ENCODE results near the gene PRKAA1.
"Not testable (repeated sequence)": the region's sequence is repeated elsewhere in the genome, so short reads cannot be mapped to it uniquely, and the experiment has no call there.

PRKAA1 gene

DNA sequence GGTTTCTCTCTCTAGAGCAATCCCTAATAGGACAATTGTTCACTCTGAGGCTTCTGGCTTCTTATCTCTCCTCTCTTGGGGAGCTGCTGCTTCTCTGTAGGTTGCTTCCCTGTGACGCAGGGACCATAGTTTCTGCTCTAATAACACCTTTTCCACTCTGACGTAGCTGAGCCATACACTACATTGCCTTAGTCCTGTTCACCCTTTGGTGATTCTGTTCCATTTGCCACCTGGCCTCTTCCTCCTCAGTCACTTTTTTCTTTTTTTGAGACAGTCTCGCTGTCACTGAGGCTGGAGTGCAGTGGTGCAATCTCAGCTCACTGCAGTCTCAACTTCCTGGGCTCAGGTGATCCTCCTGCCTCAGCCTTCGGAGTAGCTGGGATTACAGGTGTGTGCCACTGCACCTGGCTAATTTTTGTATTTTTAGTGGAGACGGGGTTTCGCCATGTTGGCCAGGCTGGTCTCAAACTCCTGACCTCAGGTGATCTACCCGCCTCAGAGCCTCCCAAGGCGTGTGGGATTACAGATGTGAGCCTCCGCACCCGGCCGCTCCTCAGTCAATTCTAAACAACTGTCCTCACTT is 27.4 kb upstream of the PRKAA1 start:
- not testable (repeated sequence) for DNase-seq (ENCODE audit: low read depth)

GRCh38 chr5:40823459-40823858 is 25.3 kb upstream of the PRKAA1 start:
- DNase-seq (ENCODE audit: low read depth) = peak; percentile 30

GRCh38 chr5:40813698-40814281 is 15.6 kb upstream of the PRKAA1 start:
- DNase-seq (ENCODE audit: low read depth) = no peak

- DNase-seq (ENCODE audit: low read depth) = no peak
Observed at GRCh38 chr5:40812125-40812524, 14.0 kb upstream of the PRKAA1 start.

DNA sequence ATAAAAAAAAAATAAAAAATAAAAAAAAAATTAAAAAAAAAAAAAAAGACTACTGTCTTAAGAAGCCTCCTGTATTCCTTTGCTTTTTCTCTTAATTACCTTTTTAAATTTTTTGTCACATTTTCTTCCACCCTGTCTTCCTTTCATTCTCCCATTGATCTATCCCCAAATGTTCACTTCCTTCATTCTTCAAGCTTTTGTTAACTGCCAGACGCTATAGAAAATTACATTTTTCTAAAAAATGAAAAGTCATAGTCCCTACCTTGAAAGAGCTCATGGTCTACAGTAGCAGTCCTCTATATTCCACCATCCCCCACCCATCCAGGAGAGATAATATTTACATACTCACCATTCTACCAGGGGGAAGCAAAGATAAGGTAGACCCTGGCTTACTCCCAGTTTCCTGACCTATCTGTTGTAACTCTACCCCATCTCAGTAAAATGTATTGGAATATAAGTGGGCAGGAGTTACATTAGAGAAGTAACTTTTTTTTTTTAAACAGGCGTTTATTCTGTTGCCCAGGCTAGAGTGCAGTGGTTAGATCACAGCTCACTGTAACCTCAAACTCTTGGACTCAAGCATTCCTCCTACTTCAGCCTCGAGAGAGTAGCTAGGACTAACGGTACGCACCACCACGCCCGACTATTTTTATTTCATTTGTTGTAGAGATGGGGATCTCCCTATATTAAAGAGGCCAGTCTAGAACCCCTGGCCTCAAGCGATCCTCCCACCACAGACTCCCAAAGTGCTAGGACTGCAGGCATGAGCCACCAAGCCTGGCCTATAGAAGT is 3.8 kb upstream of the PRKAA1 start:
- no peak for DNase-seq (ENCODE audit: low read depth)

DNA sequence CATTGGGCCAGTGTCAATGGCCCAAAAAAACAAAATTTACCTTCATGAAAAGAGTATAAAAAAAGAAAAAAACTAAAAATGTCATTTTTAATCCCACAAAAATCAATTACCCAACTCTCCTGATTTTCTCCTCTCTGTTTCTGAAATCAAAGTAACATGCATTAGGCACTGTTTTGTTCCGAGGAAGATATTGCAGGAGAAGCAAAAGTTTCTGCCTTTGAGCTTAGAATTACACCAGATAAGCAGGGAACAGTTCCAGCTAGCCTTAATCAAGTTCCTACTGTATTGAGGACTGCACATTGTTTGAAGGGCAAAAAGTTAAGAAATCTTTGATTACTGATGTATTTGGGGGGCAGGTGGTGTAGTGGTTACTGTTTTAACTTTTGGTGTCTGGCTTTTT is 1.1 kb upstream of the PRKAA1 start:
- DNase-seq (ENCODE audit: low read depth) = no peak

DNA sequence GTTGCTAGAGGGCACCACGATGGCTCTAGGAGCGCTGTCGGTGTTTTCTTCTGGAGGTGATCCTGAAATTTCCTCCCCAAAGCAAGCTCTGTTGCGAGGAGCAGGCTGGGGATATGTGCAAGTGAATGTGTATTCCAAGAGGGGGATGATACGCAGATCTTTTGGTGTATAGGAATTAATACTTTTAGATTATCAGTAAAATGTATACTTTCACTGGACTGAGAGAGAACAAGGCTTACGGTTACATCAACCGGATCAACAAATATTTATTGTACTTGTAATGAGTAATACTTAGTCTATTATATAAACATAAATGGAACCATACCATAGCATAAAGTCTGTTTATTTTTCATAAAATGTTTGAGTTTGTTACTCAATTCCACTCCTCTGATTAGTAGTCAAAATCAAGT is 632 bp upstream of the PRKAA1 start:
- no peak for DNase-seq (ENCODE audit: low read depth)

DNA sequence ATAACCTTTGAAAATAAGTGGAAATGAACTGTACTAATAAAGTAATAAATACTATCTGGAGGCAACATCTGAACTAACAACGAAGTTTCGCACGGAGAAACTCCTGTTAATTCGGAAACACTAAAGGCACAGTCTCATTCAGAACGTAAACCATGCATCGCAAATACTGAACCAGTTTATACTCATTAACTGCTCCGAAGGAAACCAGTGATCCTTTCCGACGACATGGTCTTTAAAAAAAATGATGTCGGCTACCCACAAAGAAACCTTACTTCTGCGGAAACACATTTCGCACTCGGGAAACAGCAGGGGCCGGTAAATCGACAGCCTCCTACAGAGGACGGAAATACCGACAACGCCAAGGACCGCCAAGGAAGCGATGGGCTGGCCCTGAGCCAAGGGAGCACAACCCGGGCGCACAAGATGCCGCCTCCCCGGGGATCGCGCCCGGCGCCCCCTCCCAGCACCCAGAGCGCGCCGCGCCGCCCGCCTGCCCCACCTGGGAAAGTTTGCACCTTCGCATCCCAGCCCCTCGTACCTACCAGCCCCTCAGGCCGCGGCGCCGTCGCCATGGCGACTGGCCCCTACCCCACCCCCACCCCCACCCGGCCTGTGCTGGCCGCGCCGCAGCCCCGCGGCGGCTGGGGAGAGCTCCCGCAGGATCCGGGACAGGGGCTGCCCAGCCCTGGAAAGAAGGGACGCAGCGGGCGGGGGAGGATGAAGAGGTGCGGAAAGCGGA is 732 bp downstream of the PRKAA1 start:
- peak; percentile 82 for DNase-seq (ENCODE audit: low read depth)

- peak; percentile 57 for DNase-seq (ENCODE audit: low read depth)
Observed at GRCh38 chr5:40796487-40796889, 1.7 kb downstream of the PRKAA1 start.

DNA sequence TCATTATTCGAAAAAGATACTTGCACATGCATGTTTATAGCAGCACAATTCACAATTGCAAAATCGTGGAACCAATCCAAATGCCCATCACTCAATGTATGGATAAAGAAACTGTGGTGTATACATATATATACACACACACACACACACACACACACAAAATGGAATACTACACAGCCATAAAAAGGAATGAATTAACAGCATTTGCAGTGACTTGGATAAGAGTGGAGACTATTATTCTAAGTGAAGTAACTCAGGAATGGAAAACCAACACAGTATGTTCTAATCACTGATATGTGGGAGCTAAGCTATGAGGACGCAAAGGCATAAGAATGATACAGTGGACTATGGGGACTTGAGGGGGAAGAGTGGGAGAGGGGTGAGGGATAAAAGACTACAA is 3.3 kb downstream of the PRKAA1 start:
- not testable (repeated sequence) for DNase-seq (ENCODE audit: low read depth)

DNA sequence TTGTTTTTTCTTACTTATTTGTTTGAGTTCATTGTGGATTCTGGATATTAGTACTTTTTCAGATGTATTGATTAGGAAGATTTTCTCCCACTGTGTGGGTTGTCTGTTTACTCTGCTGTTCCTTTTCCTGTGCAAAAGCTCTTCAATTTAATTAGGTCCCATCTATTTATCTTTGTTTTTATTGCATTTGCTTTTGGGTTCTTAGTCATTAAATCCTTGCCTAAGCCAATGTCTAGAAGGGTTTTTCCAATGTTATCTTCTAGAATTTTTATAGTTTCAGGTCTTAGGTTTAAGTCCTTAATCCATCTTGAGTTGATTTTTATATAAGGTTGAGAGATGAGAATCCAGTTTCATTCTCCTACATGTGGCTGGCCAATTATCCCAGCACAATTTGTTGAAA is 3.8 kb downstream of the PRKAA1 start:
- not testable (repeated sequence) for DNase-seq (ENCODE audit: low read depth)

DNA sequence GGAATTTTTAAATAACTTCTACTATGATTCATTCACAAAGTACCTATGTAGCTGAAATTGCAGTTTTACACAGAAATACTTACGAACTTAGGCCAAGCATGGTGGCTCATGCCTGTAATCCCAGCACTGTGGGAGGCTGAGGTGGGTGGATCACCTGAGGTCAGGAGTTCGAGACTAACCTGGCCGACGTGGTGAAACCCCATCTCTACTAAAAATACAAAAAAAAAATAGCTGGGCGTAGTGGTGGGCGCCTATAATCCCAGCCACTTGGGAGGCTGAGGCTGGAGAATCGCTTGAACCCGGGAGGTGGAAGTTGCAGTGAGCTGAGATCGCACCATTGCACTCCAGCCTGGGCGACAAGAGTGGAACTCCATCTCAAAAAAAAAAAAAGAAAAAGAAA is 5.5 kb downstream of the PRKAA1 start:
- DNase-seq (ENCODE audit: low read depth) = not testable (repeated sequence)

GRCh38 chr5:40791715-40792139 is 6.4 kb downstream of the PRKAA1 start:
- DNase-seq (ENCODE audit: low read depth) = peak; percentile 24

GRCh38 chr5:40790947-40791593 is 7.1 kb downstream of the PRKAA1 start:
- peak; percentile 14 for DNase-seq (ENCODE audit: low read depth)

DNA sequence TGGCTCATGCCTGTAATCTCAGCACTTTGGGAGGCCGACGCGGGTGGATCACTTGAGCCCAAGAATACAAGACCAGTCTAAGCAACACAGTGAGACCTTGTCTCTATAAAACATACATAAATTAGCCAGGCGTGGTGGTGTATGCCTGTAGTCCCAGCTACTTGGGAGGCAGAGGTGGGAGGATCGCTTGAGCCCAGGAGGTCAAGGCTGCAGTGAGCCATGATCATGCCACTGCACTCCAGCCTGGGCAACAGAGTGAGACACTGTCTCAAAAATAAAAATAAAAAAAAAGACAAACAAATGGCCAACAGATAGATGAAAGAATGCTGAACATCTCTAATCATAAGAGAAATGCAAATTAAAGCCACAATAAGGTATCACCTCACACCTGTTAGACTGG is 9.2 kb downstream of the PRKAA1 start:
- not testable (repeated sequence) for DNase-seq (ENCODE audit: low read depth)

DNA sequence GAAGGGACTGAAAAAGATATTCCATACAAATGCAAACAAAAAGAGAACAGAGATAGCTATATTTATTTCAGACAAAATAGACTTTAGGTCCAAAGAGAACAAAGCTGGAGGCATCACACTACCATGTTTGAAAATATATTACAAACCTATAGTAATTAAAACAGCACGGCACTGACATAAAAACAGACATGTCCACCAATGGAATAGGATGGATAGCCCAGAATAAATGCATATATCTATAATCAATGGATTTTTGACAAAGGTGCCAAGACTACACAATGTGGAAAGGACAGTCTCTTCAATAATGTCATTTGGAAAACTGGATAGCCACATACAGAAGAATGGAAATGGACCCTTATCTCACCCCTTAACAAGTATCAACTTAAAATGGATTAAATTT is 10.2 kb downstream of the PRKAA1 start:
- DNase-seq (ENCODE audit: low read depth) = no peak

DNA sequence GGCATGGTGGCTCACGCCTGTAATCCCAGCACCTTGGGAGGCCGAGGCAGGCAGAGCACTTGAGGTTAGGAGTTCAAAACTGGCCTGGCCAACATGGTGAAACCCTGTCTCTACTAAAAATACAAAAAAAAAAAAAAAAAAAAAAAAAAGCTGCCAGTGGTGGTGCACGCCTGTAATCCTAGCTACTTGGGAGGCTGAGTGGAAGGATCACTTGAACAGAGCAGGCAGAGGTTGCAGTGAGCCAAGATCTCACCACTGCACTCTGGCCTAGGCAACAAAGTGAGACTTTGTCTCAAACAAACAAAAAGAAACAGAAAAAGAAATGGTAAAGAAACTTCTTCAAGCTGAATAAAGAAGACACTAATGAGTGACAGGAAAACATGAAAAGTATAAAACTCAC is 11.5 kb downstream of the PRKAA1 start:
- not testable (repeated sequence) for DNase-seq (ENCODE audit: low read depth)

GRCh38 chr5:40784916-40785315 is 13.3 kb downstream of the PRKAA1 start:
- no peak for DNase-seq (ENCODE audit: low read depth)

GRCh38 chr5:40784027-40784653 is 14.0 kb downstream of the PRKAA1 start:
- no peak for DNase-seq (ENCODE audit: low read depth)

DNA sequence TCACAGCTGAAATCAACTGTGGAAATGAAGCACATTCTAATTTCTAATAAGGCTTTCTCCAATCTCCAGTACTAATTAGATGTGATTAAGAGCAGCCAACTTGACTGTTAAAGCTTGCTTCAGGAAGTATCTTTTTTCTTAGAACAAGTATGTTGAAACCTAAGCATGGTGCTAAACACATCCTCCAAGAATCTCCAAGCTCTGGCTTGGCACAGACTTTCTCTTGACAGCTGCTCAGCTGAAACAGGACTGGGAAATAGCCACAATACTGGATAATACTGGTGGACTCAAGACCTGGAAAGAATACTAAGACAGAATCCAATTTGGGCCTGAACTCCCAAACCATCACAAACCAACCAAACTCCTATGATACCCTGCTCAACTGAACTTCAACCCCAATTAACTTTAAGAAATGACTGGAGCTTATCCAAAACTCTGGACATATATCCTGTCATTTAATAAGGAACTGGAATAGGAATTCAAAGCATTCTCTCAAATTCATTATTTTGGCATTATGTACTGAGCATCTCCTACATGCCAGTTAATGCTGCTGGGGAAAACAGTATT is 16.2 kb downstream of the PRKAA1 start:
- DNase-seq (ENCODE audit: low read depth) = peak; percentile 62

DNA sequence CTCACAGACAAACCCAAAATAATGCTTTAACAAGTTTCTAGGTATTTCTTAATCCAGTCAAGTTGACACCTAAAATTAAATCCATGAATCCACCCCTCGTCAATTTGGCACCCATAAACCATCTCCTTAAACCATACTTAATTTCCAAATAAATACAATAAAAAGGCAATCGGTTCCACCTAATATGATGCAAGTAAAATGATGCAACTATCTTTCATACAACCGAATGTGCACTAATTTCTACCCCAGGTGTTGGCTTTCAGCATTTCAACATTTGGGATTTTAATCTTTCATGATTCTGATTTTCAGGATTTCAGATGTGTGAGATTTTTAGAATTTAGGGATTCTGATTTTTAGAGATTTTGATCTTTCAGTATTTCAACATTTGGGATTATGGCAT is 17.3 kb downstream of the PRKAA1 start:
- no peak for DNase-seq (ENCODE audit: low read depth)
